HEK293T (cell line): ENCODE measurements around the gene SLIT2.

Experiments
- CTCF ChIA-PET: fragments of 350-600 bp; formaldehyde crosslinking; extraction: SDS; loops from one replicate; lab custom pipeline; 2021; ENCODE audit warnings: antibody characterized with exemption, inconsistent platforms; lab: Yijun Ruan, JAX
- POLR2A ChIA-PET: fragments of 350-600 bp; formaldehyde crosslinking; extraction: SDS; loops from one replicate; lab custom pipeline; 2020; ENCODE audit warnings: antibody characterized with exemption, inconsistent platforms; lab: Yijun Ruan, JAX
- DNase-seq: peaks from one replicate; pipeline ENCODE4 v3.0.0; 2012; ENCODE audit warnings: mixed read lengths; ENCODE audit errors: extremely low spot score
- ARNT ChIP-seq: fragments of 450-650 bp; IDR thresholded peaks from 2 replicates; pipeline ENCODE4 v1.6.1; 2017; ENCODE audit warnings: mild to moderate bottlenecking
- BHLHE40 ChIP-seq: fragments of 450-650 bp; IDR thresholded peaks from 2 replicates; pipeline ENCODE4 v1.6.1; 2016; ENCODE audit warnings: mild to moderate bottlenecking, moderate library complexity, borderline replicate concordance
- CTBP1 ChIP-seq: fragments of 450-650 bp; IDR thresholded peaks from 2 replicates; pipeline ENCODE4 v1.6.1; 2016; ENCODE audit warnings: borderline replicate concordance
- ELF4 ChIP-seq: fragments of 450-650 bp; IDR thresholded peaks from 2 replicates; pipeline ENCODE4 v1.6.1; 2017; ENCODE audit warnings: antibody characterized with exemption
- FOXA1 ChIP-seq: fragments of 450-650 bp; IDR thresholded peaks from 2 replicates; pipeline ENCODE4 v1.6.1; 2016; ENCODE audit warnings: mild to moderate bottlenecking
- FOXK2 ChIP-seq: fragments of 450-650 bp; IDR thresholded peaks from 2 replicates; pipeline ENCODE4 v1.6.1; 2016; ENCODE audit warnings: mild to moderate bottlenecking
- FOXM1 ChIP-seq: fragments of 450-650 bp; IDR thresholded peaks from 2 replicates; pipeline ENCODE4 v1.6.1; 2017; ENCODE audit warnings: mild to moderate bottlenecking, borderline replicate concordance
- HDGF ChIP-seq: fragments of 450-650 bp; IDR thresholded peaks from 2 replicates; pipeline ENCODE4 v1.6.1; 2017; ENCODE audit warnings: antibody characterized with exemption, borderline replicate concordance
- L3MBTL2 ChIP-seq: fragments of 450-650 bp; conservative IDR thresholded peaks from 2 replicates; pipeline ENCODE4 v1.6.1; 2016; ENCODE audit warnings: mild to moderate bottlenecking
- LEF1 ChIP-seq: fragments of 450-650 bp; IDR thresholded peaks from 2 replicates; pipeline ENCODE4 v1.6.1; 2017; ENCODE audit warnings: mild to moderate bottlenecking, borderline replicate concordance
- NFRKB ChIP-seq: fragments of 450-650 bp; IDR thresholded peaks from 2 replicates; pipeline ENCODE4 v1.6.1; 2016; ENCODE audit warnings: mild to moderate bottlenecking, moderate library complexity
- PKNOX1 ChIP-seq: fragments of 450-650 bp; IDR thresholded peaks from 2 replicates; pipeline ENCODE4 v1.6.1; 2016
- SP1 ChIP-seq: fragments of 450-650 bp; IDR thresholded peaks from 2 replicates; pipeline ENCODE4 v1.6.1; 2017
- SUZ12 ChIP-seq: fragments of 450-650 bp; IDR thresholded peaks from 2 replicates; pipeline ENCODE4 v1.6.1; 2016; ENCODE audit warnings: mild to moderate bottlenecking
- TARDBP ChIP-seq: fragments of 450-650 bp; IDR thresholded peaks from 2 replicates; pipeline ENCODE4 v1.6.1; 2016
- ZNF384 ChIP-seq: fragments of 450-650 bp; IDR thresholded peaks from 2 replicates; pipeline ENCODE4 v1.6.1; 2016

Gene SLIT2

GRCh38 chr4:20253735-20254409 lies 2.2 kb downstream of the SLIT2 start:
- TF ChIP-seq SUZ12 (no peak), ELF4 (no peak), FOXA1 (no peak), FOXM1 (no peak), TARDBP (no peak), CTBP1 (no peak), FOXK2 (no peak)
- POLR2A ChIA-PET: interaction anchor here (0.9 to 3.3 kb wide), 7 partner anchors 9 to 430 kb away, joined by 3 to 25 read pairs (median 11); no protein-coding TSS in a partner anchor
- CTCF ChIA-PET: no interaction called here
- DNase-seq: no peak

- POLR2A ChIA-PET: interaction anchor here (1.1 to 3.2 kb wide), 3 partner anchors 8 to 37 kb away, joined by 4 to 25 read pairs (median 25); no protein-coding TSS in a partner anchor
- DNase-seq: peak; percentile 13
- CTCF ChIA-PET: no interaction called here
- TF ChIP-seq ARNT: no peak
- no peak for TF ChIP-seq ZNF384
- no peak for TF ChIP-seq CTBP1
- no peak for TF ChIP-seq SP1
- TF ChIP-seq ELF4: no peak
- no peak for TF ChIP-seq TARDBP
- no peak for TF ChIP-seq SUZ12
- TF ChIP-seq FOXK2: no peak
- no peak for TF ChIP-seq PKNOX1
- no peak for TF ChIP-seq BHLHE40
- no peak for TF ChIP-seq L3MBTL2
- no peak for TF ChIP-seq FOXA1
- TF ChIP-seq LEF1: no peak
- TF ChIP-seq FOXM1: no peak
- no peak for TF ChIP-seq NFRKB
- no peak for TF ChIP-seq HDGF
Observed at GRCh38 chr4:20254511-20255250, 3.0 kb downstream of the SLIT2 start.

- DNase-seq: no peak
- POLR2A ChIA-PET: no interaction called here
- CTCF ChIA-PET: no interaction called here
- no peak for TF ChIP-seq SUZ12
- no peak for TF ChIP-seq ELF4
- TF ChIP-seq BHLHE40: no peak
- no peak for TF ChIP-seq L3MBTL2
- no peak for TF ChIP-seq HDGF
- no peak for TF ChIP-seq FOXK2
- no peak for TF ChIP-seq CTBP1
- TF ChIP-seq TARDBP: no peak
- no peak for TF ChIP-seq PKNOX1
- TF ChIP-seq ZNF384: no peak
- TF ChIP-seq NFRKB: no peak
- TF ChIP-seq LEF1: no peak
- no peak for TF ChIP-seq ARNT
- TF ChIP-seq FOXA1: no peak
- TF ChIP-seq SP1: no peak
- TF ChIP-seq FOXM1: no peak
Observed at GRCh38 chr4:20255251-20255586, 3.5 kb downstream of the SLIT2 start.

GRCh38 chr4:20255823-20256222 lies 4.1 kb downstream of the SLIT2 start:
- CTCF ChIA-PET: no interaction called here
- POLR2A ChIA-PET: no interaction called here
- no peak for TF ChIP-seq ELF4
- TF ChIP-seq NFRKB: no peak
- no peak for TF ChIP-seq HDGF
- TF ChIP-seq SUZ12: no peak
- no peak for DNase-seq

- DNase-seq: no peak
- no peak for TF ChIP-seq PKNOX1
- no peak for TF ChIP-seq FOXK2
- TF ChIP-seq SUZ12: no peak
- TF ChIP-seq LEF1: no peak
- no peak for TF ChIP-seq HDGF
- TF ChIP-seq TARDBP: no peak
- TF ChIP-seq ELF4: no peak
- no peak for TF ChIP-seq BHLHE40
- TF ChIP-seq CTBP1: no peak
- TF ChIP-seq FOXM1: no peak
- TF ChIP-seq SP1: no peak
- no peak for TF ChIP-seq NFRKB
- TF ChIP-seq L3MBTL2: no peak
- TF ChIP-seq ARNT: no peak
- no peak for TF ChIP-seq ZNF384
- POLR2A ChIA-PET: no interaction called here
- CTCF ChIA-PET: no interaction called here
Observed at GRCh38 chr4:20256381-20256881, 4.7 kb downstream of the SLIT2 start.

GRCh38 chr4:20259707-20260106 lies 8.0 kb downstream of the SLIT2 start:
- ChIA-PET POLR2A (no interaction called here), CTCF (no interaction called here)
- no peak for TF ChIP-seq NFRKB
- TF ChIP-seq PKNOX1: no peak
- TF ChIP-seq BHLHE40: no peak
- TF ChIP-seq FOXK2: no peak
- TF ChIP-seq TARDBP: no peak
- TF ChIP-seq ELF4: no peak
- no peak for TF ChIP-seq L3MBTL2
- DNase-seq: no peak
